Measurements from ENCODE around the gene ARHGEF28. TPM values are rescaled to one million over a fixed set of nuclear protein-coding genes. Genes with fewer than 3 reads are reported as not detected.
A peak's percentile ranks its signal among the peaks of the same experiment; 100 is the strongest.

ARHGEF28 gene
- total RNA-seq, 4 donors from 2014 or later = 13.3 to 19.0 (median 16.9) TPM

GRCh38 chr5:73606206-73606753 is 19.7 kb upstream of the ARHGEF28 start:
- H3K9me3 ChIP-seq = peaks cover 0 to 4% (median 0%) of the 10 kb centered on the region in 4 donors
- DNase-seq = no peak
- H3K27ac ChIP-seq = no peak overlapping the region
- TF ChIP-seq POLR2A (IDR thresholded peaks at IDR 0.05) = no peak
- no peak for TF ChIP-seq CTCF (IDR thresholded peaks at IDR 0.05)
- H3K4me1 ChIP-seq = no peaks in the 10 kb centered on the region
- no peaks in the 10 kb centered on the region for H3K27me3 ChIP-seq
- no peaks in the 10 kb centered on the region for H3K36me3 ChIP-seq
- H3K4me3 ChIP-seq = no peak overlapping the region

GRCh38 chr5:73607228-73607627 is 18.8 kb upstream of the ARHGEF28 start:
- no peaks in the 10 kb centered on the region for H3K36me3 ChIP-seq
- no peak for TF ChIP-seq CTCF (IDR thresholded peaks at IDR 0.05)
- TF ChIP-seq POLR2A (IDR thresholded peaks at IDR 0.05) = no peak
- H3K27me3 ChIP-seq = no peaks in the 10 kb centered on the region
- DNase-seq = no peak
- H3K9me3 ChIP-seq = no peaks in the 10 kb centered on the region
- no peak overlapping the region for H3K4me3 ChIP-seq
- H3K27ac ChIP-seq = no peak overlapping the region
- H3K4me1 ChIP-seq = no peaks in the 10 kb centered on the region

- H3K27me3 ChIP-seq = no peaks in the 10 kb centered on the region
- no peak for TF ChIP-seq POLR2A (IDR thresholded peaks at IDR 0.05)
- no peak for TF ChIP-seq CTCF (IDR thresholded peaks at IDR 0.05)
- no peaks in the 10 kb centered on the region for H3K9me3 ChIP-seq
- DNase-seq = no peak
- no peak overlapping the region for H3K4me3 ChIP-seq
- no peaks in the 10 kb centered on the region for H3K36me3 ChIP-seq
- peaks cover 0 to 5% (median 0%) of the 10 kb centered on the region in 4 donors for H3K4me1 ChIP-seq
- H3K27ac ChIP-seq = no peak overlapping the region
Measured at GRCh38 chr5:73612799-73613198, 13.2 kb upstream of the ARHGEF28 start.

GRCh38 chr5:73615085-73615484 is 10.9 kb upstream of the ARHGEF28 start:
- no peaks in the 10 kb centered on the region for H3K9me3 ChIP-seq
- no peak overlapping the region for H3K27ac ChIP-seq
- no peaks in the 10 kb centered on the region for H3K27me3 ChIP-seq
- TF ChIP-seq POLR2A (IDR thresholded peaks at IDR 0.05) (no peak), CTCF (IDR thresholded peaks at IDR 0.05) (no peak)
- H3K4me1 ChIP-seq = peaks cover 0 to 5% (median 0%) of the 10 kb centered on the region in 4 donors
- DNase-seq = peak in 2 of 3 donors; percentile 63 to 78
- H3K4me3 ChIP-seq = no peak overlapping the region
- no peaks in the 10 kb centered on the region for H3K36me3 ChIP-seq

GRCh38 chr5:73615947-73616346 is 10.0 kb upstream of the ARHGEF28 start:
- TF ChIP-seq POLR2A (IDR thresholded peaks at IDR 0.05) = no peak
- TF ChIP-seq CTCF (IDR thresholded peaks at IDR 0.05) = no peak
- no peak for DNase-seq

More at GRCh38 chr5:73615947-73616346, 10.0 kb upstream of the ARHGEF28 start:
- Histone ChIP-seq H3K36me3 (no peaks in the 10 kb centered on the region), H3K27ac (no peak overlapping the region), H3K27me3 (no peaks in the 10 kb centered on the region), H3K4me3 (no peak overlapping the region), H3K4me1 (peaks cover 0 to 5% (median 0%) of the 10 kb centered on the region in 4 donors), H3K9me3 (no peaks in the 10 kb centered on the region)
